Stimulated activated CD8-positive, alpha-beta memory T cell treated with anti-CD3 and anti-CD28 coated beads, Interleukin-12 subunit alpha, Interleukin-12 subunit beta, amount 100 ng/mL, for 1 hour (primary cell): ENCODE data around the gene CHKB.

Experiments used
- DNase-seq: peaks from one replicate; pipeline ENCODE4 v3.0.0-alpha.2; 2020; ENCODE audit warnings: low read depth

CHKB gene

DNA sequence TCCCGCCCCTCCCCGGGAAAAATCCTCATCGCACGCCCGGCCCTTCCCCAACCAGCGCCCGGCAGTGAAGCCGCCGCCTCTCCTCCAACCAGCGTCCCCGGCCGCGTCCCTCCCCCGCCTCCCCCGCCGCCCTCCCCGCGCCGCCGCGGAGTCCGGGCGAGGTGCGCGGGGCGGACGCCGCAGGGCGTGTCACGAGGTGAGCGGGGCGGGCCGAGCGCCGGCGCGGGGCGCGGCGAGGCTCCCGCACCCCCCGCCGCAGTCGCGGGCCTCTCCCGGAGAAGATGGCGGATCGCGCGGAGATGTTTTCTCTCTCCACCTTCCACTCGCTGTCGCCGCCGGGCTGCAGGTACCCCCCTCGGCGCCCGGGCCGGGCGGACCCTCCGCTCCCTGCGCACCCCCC, 17.9 kb upstream of the CHKB start, which contains the start of gene MAPK8IP2:
Gene MAPK8IP2, plus strand, starts transcription at position 256 of the 400 bp plus-strand sequence. Its CDS starts 26 bp downstream, at position 282.
- no peak for DNase-seq

DNA sequence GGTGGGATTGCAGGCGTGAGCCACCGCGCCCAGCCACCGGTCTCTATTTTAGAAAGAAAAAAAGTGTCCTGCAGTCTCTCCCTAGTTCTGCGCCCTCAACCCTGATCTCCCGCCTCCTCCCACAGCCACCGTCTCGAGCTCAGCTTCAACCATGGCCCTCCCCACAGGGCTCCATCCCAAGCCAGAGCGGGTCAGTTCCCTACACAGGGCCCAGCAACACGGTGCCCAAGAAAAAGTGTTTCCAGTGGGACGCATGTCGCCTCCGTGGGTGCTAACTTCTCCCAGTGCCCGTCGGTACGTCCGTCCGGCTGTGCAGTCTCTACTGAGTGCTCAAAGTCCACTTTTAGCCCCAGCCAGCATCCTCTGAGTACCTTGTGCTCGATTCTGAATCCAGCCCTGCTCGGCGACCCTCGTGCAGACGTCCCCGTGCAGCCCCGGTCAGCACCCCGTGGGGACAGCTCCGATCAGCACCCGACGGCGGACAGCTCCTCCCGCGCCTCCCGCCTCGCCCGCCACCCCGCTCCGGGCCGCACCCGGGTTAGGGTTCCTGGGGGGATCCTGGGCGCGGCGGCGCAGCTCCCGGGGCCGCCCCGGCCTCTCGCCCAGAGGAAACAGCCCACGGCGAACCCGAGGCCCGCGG, 17.3 kb upstream of the CHKB start:
- peak; percentile 34 for DNase-seq

DNA sequence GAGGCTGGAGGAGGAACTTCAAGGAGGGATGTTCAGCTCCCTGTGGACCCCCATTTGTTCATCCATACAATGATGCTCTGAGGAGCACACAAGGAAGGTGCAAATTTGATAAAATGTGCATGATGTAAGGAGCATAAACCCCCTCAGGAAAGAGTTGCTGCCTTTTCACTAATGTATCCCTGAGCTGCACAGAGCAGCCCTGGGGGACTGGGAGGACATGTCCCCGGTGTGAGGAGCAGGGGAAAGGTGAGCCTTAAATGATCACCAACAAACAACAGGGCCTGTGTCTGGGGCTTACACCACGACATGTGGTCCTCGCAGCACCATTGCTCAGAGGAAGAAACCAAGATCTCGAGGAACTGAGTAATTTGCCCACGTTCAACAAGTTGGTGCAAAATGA, 14.4 kb upstream of the CHKB start:
- DNase-seq: no peak

DNA sequence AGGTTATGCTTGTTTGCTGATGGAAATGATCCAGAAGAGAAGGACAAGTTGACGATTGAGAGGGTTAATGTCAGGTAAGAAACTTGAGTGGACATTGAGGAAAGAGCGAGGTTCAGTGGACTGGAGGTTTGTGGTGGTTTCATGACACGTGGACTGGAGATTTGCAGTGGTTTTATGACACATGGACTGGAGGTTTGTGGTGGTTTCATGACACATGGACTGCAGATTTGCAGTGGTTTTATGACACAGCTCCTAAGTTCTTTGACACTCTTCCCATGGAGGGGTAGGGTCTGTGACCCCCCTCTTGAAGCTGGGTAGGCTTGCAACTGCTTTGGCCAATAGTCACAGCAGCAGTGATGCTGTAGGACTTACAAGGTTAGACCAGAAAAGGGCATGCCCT, 12.5 kb upstream of the CHKB start:
- DNase-seq: no peak

GRCh38 chr22:50587407-50587806, 4.8 kb upstream of the CHKB start:
- DNase-seq: no peak

- no peak for DNase-seq
Measured at GRCh38 chr22:50586416-50586815, 3.8 kb upstream of the CHKB start.

- no peak for DNase-seq
Measured at GRCh38 chr22:50585781-50586180, 3.1 kb upstream of the CHKB start.

DNA sequence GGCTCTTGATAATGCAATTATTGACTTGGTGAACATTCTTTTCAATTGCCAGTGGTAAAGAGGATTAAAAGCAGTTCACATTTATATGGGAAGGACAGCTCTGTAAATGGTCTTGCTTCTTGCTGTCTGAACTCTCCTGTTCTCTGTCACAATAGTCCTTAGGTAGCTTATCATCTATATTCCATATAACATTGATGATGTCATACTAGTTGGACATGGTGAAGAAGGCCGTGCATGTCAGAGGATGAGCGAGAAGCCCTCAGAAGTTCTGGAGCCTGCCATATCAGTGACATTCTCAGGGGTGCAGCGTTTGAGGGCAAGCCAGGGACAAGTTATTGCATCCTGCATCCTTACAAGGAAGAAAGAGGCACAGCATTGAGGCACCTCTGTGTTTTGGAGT, 2.6 kb upstream of the CHKB start:
- no peak for DNase-seq

GRCh38 chr22:50584106-50585096, 1.8 kb upstream of the CHKB start:
- DNase-seq: no peak

- DNase-seq: no peak
Measured at GRCh38 chr22:50583294-50583861, 729 bp upstream of the CHKB start.

DNA sequence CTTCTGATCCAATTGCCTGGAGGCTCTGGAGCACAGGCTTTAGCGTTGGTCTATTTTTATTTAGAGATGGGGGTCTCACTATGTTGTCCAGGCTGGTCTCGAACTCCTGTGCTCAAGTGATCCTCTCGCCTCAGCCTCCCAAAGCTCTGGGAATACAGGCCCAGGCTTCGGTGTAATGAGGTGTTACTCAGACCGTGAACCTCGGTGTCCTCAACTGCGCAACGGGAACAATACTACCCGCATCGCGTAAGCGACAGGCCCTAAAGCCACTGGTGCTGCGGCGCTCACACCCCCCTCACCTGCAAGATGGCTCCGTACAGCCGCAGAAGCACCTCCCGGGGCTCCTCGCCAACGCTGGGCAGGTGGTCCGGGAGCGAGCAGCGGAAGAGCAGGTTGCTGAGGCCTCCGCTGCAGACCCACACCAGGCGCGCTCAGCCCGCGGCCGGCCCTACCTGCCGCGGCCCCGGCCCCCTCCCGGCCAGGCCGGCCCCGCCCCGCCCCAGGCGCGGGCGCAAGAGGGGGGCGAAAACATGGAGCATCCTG, 628 bp downstream of the CHKB start:
- DNase-seq: no peak

GRCh38 chr22:50581031-50581949, 1.4 kb downstream of the CHKB start:
- DNase-seq: no peak

DNA sequence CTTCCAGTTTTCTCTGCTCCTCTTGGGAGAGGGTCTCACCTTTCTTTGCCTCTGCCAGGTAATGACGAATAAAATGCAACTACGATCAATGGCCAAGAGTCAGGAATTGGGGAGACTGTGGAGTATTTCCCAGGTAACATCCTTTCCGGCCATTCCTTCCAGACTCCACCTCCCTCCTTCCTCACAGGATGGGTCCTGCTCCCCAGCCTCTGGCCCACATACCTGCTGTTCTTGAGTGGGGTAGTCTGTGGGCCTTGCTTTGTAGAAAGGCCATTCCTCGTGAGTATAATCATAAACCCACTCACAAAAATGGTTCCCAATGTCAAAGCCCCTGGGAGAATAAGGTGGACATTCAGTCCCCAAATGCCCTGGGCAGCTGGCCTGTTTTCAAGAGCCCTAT, 2.9 kb downstream of the CHKB start:
- no peak for DNase-seq

DNA sequence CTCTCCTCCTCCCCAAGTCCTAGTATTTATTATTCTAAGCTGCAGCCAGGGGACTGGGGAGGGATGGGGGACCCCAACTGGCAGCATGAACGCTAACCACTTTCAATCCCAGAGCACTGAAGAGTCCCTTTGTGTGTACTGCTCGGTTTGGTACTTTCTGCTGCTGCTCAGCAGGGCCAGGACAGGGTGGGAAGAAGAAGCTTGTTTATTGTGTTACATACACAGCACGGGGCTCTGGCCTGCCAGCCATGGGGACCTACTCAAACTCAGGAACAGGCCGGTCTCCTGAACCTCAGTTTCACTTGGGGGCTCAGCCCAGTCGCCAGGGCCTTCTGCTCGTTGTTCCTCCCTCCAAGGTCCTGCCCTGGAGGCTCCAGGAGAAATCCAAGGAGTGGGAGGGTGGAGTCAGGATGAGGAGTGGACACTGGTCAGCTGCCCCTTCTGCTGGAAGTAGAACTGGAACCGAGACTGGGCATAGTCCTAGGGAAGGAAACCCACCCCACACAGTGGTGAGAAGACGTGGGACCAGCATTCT, 3.8 kb downstream of the CHKB start:
- DNase-seq: no peak

GRCh38 chr22:50577987-50578775, 4.5 kb downstream of the CHKB start, which contains the start of gene CPT1B:
Gene CPT1B, minus strand, starts transcription at chr22:50578427. Its CDS starts 512 bp downstream, at chr22:50577915.
- DNase-seq: no peak

DNA sequence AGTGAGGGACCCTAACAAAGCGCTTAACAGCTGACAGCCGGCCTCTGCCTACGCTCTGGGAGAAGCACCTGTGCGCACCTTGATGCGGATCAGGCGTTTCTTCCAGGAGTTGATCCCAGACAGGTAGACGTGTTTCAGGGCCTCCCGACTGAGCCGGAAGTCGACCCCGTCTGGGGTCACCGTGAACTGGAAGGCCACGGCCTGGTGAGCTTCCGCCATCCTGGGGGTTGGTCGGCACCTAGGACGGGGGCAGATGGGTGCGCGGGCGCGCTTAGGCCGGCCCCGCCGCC, 5.0 kb downstream of the CHKB start:
- DNase-seq: no peak

DNA sequence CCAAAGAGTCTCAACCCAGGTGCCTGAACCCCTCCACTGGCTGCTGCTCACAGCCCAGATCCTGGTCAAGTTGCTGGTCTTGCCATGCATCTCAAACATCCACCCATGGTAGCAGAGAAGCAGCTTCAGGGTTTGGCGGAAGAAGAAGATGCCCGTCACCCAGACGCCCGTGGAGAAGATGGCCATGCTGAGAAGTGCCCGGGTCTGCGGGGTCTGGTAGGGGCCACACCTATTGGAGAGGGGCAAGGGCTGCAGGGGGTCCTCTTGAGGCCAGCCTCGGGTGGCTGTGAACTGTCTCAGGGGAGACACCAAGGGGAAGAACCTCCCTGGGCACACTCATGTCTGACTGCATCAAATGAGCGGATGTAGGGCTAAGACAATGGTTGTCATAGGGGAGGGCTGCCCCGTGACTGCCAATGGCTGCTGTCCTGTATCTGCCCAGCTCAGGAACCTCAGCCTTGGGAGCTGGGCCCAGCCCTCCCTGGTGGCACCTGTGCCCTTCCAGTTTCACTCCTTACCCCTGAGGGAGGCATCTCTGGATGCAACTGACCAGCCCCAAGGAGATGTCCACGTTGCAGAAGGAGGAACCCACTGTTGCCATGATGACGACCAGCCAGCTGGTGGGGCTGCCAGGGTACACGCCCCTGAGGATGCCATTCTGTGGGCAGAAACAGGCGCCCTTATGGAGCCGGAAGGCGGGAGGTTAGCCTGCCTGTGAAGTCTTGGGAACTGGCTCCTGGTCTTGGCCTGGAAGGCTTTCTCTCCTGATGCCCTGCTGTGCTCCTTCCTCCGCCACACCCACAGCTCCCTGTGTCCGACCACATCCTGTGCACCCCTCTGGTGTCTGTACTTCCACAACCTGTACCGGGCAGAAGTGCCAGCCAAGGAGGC, 5.6 kb downstream of the CHKB start:
- no peak for DNase-seq

GRCh38 chr22:50576070-50576469, 6.6 kb downstream of the CHKB start:
- no peak for DNase-seq

GRCh38 chr22:50575426-50575941, 7.2 kb downstream of the CHKB start:
- no peak for DNase-seq
